LNCaP clone FGC (cell line): ENCODE data around the gene USF3.

Source experiments
- DNase-seq: peaks from one replicate; pipeline ENCODE4 v3.0.0-alpha.2; 2011; ENCODE audit warnings: low read depth
- H3K4me3 ChIP-seq: 2 replicates; pipeline ENCODE4 v1.5.1; 2011; ENCODE audit warnings: mild to moderate bottlenecking, low read depth, low read length, control low read depth
- CTCF ChIP-seq: IDR thresholded peaks from 2 replicates; pipeline ENCODE4 v1.5.1; 2012; ENCODE audit warnings: mild to moderate bottlenecking; ENCODE audit not compliant: control insufficient read depth, insufficient read depth; ENCODE audit errors: extremely low read depth

Gene USF3

GRCh38 chr3:113606539-113607218 lies 89.8 kb downstream of the USF3 start:
- DNase-seq = no peak
- TF ChIP-seq CTCF = no peak
- no peak overlapping the region for H3K4me3 ChIP-seq

- no peak overlapping the region for H3K4me3 ChIP-seq
- no peak for TF ChIP-seq CTCF
- DNase-seq = no peak
These were observed 93.6 kb downstream of the USF3 start for GRCh38 chr3:113602836-113603235.

GRCh38 chr3:113602256-113602655 lies 94.2 kb downstream of the USF3 start:
- TF ChIP-seq CTCF = no peak
- no peak for DNase-seq
- no peak overlapping the region for H3K4me3 ChIP-seq

GRCh38 chr3:113601240-113601639 lies 95.2 kb downstream of the USF3 start:
- no peak for TF ChIP-seq CTCF
- no peak overlapping the region for H3K4me3 ChIP-seq
- DNase-seq = no peak

- no peak for DNase-seq
- no peak for TF ChIP-seq CTCF
These were observed 95.8 kb downstream of the USF3 start for GRCh38 chr3:113600418-113601182.

More at GRCh38 chr3:113600418-113601182, 95.8 kb downstream of the USF3 start:
- H3K4me3 ChIP-seq = no peak overlapping the region
